GM12874 (cell line): ENCODE data around the gene PRRT4.

Source experiments
- CTCF ChIP-seq: IDR thresholded peaks from 2 replicates; pipeline ENCODE4 v1.5.1; 2011; ENCODE audit warnings: low read depth, mild to moderate bottlenecking, control low read depth, low read length, moderate library complexity; ENCODE audit not compliant: insufficient read depth

The PRRT4 gene

GRCh38 chr7:128341733-128342132 lies 19.8 kb downstream of the PRRT4 start:
- TF ChIP-seq CTCF, result no peak

- TF ChIP-seq CTCF, result no peak
Observed at GRCh38 chr7:128335730-128336129, 25.8 kb downstream of the PRRT4 start.

- TF ChIP-seq CTCF, result no peak
Observed at GRCh38 chr7:128324368-128324680, 37.2 kb downstream of the PRRT4 start.

- no peak for TF ChIP-seq CTCF
Observed at GRCh38 chr7:128323459-128324367, 37.8 kb downstream of the PRRT4 start.

- TF ChIP-seq CTCF, result no peak
Observed at GRCh38 chr7:128323040-128323439, 38.5 kb downstream of the PRRT4 start.

- TF ChIP-seq CTCF, result 0 out of 2 replicates have a peak, but pooled peaks have one; percentile 7
Observed at GRCh38 chr7:128322040-128322643, 39.3 kb downstream of the PRRT4 start.

- TF ChIP-seq CTCF, result no peak
Observed at GRCh38 chr7:128321044-128321422, 40.5 kb downstream of the PRRT4 start.
